ENCODE measurements around the gene NOL12.

NOL12 gene

DNA sequence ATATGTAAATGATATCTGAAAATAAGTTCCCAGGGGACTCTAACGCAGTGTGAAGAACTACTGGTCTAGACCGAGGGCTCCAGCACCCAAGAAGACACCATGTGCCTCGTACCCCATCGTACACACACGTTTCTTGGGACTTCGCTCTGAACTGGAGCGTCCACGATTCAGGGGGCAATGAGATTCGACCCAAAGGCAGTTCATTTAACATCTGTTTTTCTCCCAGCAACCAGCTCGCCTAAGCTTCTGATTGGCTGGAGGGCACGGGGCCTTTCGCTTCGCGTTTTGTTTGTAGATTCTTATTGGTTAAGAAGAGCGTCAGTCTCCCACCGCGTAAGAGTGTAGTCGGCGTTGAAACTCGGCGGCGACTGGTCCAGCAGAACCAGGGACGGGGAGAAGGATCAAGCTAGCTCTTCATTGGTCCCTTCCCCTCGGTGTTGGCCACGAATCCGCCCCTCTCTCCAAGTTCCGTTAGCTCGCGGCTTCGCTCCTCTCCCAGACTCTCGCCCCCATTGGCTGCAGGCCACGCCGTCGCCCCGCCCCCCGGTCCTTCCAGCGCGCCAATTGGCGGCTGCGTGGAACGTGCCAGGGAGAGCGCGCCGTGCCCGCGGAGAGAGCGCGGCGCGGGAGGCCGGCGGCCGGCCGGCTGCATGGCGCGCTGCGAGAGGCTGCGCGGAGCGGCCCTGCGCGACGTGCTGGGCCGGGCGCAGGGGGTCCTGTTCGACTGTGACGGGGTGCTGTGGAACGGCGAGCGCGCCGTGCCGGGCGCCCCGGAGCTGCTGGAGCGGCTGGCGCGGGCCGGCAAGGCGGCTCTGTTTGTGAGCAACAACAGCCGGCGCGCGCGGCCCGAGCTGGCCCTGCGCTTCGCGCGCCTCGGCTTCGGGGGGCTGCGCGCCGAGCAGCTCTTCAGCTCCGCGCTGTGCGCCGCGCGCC, 27.7 kb upstream of the NOL12 start, which contains the start of gene PDXP:
Gene PDXP, plus strand, starts transcription at position 591 of the 933 bp plus-strand sequence. Its CDS starts 60 bp downstream, at position 651.
- intact Hi-C loops (cut with DNase I): no loop called here
- DNase-seq: peak; percentile 94 to 100 (median 99)

DNA sequence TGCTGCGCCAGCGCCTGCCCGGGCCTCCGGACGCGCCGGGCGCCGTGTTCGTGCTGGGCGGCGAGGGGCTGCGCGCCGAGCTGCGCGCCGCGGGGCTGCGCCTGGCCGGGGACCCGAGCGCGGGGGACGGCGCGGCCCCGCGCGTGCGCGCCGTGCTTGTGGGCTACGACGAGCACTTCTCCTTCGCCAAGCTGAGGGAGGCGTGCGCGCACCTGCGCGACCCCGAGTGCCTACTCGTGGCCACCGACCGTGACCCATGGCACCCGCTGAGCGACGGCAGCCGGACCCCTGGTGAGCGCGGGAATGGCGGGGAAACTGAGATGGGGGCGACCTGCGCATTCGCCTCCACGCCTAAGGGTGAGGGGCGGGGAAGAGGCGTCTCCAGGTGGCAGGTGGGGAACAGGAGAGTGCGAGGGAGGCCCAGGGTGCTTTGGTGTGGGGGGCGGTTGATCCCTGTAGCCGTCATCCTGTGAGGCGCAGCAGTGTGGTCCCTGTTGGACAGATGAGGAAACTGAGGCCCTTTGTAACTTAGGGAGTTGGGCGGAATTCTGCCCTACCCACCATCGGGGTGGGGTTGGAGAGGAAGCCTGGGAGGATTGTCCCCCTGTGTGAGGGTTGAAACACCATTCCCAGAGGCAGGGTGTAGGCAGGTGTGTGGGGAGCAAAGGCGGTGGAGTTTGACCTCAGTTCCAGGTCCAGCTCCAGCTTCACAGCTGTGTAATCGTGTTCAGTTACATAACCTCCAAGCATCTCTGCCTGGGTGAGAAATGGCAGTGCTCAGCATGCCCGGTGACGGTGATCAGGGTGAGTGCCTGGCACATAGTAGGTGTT, 26.9 kb upstream of the NOL12 start:
- intact Hi-C loops (cut with DNase I): no loop called here
- DNase-seq: peak in 40 of 42 donors; percentile 28 to 78 (median 60)

DNA sequence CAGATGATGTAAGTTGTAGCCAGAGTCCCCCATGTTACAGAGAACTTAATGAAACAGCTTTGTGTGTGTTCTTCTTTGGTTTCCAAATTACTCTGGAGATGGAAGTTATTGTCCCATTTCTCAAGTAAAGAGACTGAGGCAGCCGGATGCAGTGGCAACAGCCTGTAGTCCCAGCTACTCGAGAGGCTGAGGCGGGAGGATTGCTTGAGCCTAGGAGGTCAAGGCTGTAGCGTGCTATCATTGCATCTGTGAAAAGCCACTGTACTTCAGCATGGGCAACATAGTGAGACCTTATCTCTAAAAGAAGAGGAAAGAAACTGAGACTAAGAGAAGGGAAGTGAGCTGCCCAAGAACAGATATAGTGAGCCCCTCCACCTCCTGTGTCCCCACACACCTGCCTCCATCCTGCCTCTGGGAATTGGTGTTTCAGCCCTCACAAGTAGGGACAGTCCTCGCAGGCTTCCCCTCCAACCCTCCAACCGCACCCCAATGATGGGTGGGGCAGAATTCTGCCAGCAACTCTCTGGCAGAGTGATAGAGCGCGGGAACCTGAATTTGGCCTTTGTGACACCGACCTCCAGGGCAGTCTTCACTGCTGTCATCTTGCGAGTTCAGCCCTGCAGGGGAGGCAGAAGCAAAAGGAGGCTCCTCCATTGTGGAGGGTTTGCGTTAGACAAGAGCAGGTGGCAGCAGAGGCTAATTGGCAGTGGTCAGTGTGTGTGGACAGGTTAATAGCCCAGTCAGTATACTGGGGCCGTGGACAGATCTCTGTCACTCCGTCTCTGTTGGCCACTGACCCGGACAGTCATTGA, 26.0 kb upstream of the NOL12 start:
- intact Hi-C loops (cut with DNase I): loop anchor here (10.0 kb wide), 1 partner anchor 145 kb away; the partner anchor contains the start of gene GCAT

DNA sequence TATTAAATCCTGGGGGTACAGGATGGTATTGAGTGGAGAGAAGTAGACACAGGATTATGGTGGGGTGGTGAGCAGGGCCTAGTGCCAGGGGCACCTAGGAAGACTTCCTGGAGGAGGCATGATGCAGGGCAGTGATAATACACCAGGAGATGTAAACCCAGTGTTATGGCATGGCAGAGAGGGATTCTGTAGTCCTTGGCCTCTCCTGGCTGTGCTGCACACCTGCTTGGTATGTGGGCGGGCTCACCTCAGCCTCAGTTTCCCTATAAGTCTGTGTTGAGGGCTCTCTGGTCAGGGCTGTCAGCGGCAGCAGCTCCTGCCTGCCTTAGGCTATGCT, 25.5 kb upstream of the NOL12 start:
- no peak for DNase-seq
- intact Hi-C loops (cut with DNase I): loop anchor here (10.0 kb wide), 1 partner anchor 144 kb away; the partner anchor contains the start of gene GCAT

More for the DNA sequence above, 26.0 kb upstream of the NOL12 start:
- DNase-seq: no peak

DNA sequence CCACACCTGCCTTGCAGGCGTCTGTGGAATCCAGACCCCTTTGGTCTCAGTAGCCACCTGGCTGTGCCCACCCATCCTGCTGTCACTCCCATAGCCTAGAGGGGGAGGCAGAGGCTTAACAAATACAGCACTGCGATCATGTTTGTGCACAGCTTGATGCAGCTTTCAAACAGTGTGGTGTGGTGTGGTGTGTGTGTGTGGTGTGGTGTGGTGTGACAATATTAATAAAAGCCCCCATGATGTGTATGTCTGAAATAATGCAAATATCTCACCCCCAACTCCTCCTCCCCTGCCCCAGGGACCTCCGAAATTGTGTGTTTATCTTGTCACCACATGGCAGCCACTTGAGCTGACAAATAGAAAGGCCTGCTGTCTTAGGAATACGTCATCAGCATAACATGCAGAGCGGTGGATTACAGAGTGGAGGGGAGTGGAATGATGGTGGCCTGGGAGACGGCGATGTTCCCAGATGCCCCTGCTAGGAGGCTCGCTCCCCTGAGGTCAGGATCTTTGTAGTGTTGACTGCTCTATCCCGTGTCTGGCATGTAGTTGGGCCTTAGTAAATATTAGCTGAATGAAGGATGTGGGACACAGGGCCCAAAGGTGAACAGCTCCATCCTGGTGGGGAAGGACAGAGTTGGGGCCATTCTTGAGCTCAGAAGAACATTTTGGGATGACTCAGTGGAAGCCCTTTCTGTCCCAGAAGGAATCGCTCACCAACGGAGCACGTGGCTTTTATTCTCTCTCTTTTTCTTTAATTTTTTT, 24.8 kb upstream of the NOL12 start:
- DNase-seq: peak in 26 of 42 donors; percentile 24 to 74 (median 48)
- intact Hi-C loops (cut with DNase I): loop anchor here (10.0 kb wide), 1 partner anchor 143 kb away; the partner anchor contains the start of gene GCAT

DNA sequence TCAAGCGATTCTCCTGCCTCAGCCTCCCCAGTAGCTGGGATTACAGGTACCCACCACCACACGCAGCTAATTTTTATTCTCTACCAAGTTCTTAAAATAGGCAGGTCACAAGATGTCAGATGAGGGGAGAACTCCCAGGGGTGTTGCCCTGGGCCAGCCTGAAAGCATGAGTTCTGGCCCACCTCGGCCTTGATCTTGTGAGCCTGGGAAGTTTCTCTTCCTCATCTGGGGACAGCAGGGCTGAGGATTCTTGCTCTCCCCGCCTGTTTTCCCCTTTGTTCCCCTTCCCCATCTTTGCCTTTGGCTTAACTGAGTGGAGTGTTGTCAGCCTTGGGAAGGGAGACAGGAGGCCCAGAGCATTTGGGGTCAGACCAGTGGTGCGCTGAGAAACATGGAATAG, 24.1 kb upstream of the NOL12 start:
- intact Hi-C loops (cut with DNase I): loop anchor here (10.0 kb wide), 1 partner anchor 143 kb away; the partner anchor contains the start of gene GCAT
- DNase-seq: peak in 2 of 42 donors; percentile 32 to 37

DNA sequence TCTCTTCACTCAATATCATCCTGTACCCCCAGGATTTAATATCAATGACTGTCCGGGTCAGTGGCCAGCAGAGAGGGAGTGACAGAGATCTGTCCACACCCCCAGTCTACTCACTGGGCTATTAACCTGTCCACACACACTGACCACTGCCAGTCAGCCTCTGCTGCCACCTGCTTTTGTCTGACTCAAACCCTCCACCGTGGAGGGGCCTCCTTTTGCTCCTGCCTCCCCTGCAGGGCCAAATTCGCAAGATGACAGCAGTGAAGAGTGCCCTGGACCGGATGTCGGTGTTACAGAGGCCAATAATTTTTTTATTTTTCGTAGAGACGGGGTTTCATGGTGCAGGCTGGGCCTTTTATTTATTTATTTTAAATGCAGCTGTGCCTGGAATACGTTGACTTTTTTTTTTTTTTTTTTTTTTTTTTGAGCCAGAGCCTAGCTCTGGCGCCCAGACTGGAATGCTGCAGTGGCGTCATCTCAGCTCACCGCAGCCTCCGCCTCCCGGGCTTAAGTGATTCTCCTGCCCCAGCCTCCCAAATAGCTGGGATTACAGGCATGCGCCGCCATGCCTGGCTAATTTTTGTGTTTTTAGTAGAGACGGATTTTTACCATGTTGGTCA, 22.5 kb upstream of the NOL12 start:
- intact Hi-C loops (cut with DNase I): loop anchor here (10.0 kb wide), 1 partner anchor 141 kb away; the partner anchor contains the start of gene GCAT
- no peak for DNase-seq

DNA sequence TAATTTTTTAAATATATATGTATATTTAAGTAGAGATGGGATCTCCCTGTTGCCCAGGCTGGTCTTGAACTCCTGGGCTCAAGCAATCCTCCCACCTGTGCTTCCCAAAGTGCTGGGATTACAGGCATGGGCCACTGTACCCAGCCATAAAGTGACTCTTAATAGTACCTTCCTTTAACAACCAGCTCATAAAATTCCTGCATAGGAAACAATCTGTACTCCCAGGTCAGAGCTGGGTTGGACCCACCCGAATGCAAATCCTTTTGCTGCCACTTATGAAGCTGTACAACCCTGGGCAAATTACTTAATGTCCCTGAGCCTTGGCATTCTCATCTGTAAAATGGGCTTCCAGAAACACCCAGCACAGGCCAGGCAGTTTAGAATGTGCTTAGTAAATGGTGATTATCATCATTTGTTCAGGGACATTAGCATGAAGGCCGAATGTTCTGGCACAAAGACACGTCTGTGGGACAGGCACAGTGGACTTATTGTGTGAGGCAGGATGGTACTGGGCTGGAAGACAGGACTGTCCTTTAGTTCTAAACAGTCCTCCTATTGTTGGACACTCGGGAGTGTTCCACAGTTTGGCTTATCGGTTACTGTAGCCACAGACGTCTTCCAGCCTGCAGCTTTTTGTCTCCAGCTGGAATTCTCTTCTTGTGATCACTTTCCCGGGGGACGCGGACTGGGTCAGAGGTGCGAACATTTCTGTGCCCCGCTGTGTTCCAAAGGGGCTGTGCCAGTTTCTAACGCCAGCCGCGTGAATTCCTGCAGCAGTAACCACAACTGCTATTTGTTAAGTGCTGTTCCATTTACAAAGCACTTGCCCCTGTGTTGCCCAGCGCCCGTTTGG, 21.7 kb upstream of the NOL12 start:
- intact Hi-C loops (cut with DNase I): loop anchor here (10.0 kb wide), 1 partner anchor 140 kb away; the partner anchor contains the start of gene GCAT
- DNase-seq: peak in 41 of 42 donors; percentile 50 to 92 (median 81)

DNA sequence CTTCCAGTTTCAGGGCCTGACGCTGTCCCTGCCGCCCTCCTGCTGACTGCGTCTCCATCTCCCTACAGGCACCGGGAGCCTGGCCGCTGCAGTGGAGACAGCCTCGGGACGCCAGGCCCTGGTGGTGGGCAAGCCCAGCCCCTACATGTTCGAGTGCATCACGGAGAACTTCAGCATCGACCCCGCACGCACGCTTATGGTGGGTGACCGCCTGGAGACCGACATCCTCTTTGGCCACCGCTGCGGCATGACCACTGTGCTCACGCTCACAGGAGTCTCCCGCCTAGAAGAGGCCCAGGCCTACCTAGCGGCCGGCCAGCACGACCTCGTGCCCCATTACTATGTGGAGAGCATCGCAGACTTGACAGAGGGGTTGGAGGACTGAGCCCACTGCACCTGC, 20.7 kb upstream of the NOL12 start:
- intact Hi-C loops (cut with DNase I): loop anchor here (10.0 kb wide), 1 partner anchor 139 kb away; the partner anchor contains the start of gene GCAT
- no peak for DNase-seq

DNA sequence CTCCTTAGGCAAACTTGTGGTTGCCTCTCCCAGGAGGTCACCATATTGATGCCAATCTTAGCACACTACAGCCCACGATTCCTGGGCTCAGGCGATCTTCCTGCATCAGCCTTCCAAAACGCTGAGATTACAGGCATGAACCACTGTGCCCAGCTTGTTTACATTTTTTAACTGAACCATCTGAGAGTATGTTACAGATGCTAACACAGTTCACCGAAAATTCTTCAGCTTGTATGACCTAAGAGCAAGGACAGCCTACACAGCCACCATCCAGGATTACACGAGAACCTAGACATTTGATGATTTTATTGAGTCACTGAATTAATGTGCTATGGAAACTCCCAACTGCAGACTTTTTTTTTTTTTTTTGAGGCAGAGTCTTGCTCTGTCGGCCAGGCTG, 16.6 kb upstream of the NOL12 start:
- DNase-seq: peak in 2 of 42 donors; percentile 31 to 57
- intact Hi-C loops (cut with DNase I): loop anchor here (10.0 kb wide), 1 partner anchor 135 kb away; the partner anchor contains the start of gene GCAT

DNA sequence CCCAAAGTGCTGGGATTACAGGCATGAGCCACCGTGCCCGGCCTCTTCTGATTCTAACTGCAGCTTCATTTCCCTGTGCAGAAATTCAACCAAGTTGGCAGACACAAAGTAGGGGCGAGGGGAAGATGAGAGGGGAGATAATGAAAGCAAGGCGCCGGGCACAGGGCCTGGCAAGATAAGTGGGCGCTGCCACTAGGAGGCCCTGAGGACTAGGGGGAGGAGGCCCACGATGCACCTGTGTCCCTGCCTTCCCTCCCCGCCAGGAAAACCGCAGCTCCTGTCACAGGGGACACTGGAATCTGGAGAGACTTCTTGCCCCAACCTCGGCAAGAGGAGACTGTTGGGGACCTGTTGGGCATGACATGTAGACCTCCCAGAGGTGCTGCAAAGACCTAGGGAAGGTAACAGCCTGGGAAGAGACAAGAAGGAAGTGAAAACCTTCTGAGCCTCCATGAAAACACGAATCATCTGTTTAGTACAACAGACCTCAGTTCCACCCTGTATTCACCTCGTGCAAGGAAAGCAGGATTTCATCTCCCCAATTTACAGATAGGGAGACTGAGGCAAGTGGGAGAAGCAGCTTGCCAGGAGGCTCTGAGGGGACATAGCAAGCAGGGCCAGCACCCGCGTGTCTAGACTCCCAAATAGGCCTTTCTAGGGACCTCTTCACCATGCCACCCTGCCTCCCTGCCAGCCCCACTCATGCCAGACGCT, 13.8 kb upstream of the NOL12 start:
- DNase-seq: no peak
- intact Hi-C loops (cut with DNase I): no loop called here

DNA sequence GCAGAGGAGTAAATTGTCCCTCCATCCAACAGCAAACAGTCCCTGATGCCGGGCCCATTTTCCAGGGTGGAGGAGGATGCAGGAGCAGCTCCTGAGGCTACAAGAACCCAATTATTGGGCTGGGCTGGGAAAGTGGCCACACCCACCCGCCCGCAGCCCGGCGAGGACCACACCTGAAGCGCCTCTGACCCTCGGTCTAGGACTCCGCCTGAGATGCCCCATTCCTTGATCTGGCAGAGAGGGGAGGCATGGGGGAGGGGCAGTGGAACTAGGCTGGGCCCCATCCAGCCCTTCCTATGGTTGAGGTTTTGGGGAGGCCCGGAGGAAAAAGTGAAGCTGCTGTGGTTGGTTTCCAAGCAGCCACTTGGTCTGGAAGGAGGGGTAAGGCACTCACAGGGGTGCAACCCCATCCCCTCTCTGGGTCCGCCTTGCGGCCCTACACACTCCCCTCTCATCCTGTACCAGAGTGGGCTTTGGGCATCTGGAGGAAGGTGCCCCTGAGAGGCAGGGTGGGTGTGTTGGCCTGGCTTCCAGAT, 13.2 kb upstream of the NOL12 start:
- no peak for DNase-seq
- intact Hi-C loops (cut with DNase I): no loop called here

DNA sequence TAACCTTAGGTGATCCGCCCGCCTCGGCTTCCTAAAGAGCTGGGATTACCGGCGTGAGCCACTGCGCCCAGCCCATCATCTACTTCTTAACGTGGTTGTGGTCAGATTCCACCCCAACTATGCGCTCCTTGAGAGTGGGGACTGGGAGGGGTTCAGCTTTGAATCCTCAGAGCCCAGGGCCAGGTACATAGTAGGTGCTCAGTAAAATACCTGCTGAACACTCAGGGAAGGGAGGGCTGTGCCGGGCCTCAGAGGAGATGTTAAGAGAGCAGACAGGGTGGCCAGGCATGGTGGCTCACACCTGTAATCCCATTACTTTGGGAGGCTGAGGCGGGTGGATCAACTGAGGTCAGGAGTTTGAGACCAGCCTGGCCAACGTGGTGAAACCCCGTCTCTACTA, 11.9 kb upstream of the NOL12 start:
- DNase-seq: no peak
- intact Hi-C loops (cut with DNase I): no loop called here

DNA sequence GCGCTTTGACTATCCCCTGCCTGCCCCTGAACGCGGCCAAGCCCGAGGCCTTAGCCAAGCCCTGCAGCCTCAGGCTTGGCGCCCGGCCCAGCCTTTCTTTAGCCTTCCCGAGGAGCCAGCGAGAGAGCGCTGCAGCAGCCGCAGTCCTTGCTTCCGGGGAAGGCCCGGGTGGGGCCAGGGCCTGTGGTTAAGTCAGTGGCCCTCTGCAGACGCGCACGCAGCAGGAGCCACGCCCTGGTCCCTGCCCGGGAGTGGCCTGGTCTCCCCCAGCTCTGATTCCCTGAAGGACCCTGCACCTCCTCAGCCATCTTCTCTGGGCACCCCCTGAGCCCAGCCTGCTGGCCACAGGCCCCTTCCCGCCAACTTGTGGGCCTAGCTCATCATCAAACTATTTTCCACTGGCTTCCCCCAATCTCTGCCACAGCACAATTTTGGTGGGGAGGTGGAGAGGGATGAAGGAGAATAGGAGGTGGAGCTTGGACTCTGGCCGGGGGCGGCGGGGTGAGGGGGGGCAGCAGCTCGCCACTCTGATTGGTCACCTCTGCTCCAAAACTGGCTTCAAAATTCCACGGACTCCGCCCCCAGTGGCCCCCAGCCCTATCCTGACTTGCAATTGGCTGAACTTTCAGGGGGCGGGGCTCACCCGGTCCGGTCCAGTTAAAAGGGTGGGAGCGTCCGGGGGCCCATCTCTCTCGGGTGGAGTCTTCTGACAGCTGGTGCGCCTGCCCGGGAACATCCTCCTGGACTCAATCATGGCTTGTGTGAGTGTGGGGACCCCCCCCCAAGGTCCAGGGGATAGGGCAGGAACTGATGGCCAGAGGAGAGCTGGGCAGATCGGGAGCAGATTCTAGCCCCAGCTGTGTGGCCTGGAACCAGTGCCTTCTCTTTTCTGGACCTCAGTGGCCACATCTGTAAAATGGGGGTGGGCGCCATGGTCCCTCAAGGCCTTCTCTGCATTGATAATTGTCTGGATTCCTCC, 10.9 kb upstream of the NOL12 start, which contains the start of gene LGALS1:
Gene LGALS1, plus strand, starts transcription at position 686 of the 979 bp plus-strand sequence. Its CDS starts 67 bp downstream, at position 753.
- intact Hi-C loops (cut with DNase I): no loop called here
- DNase-seq: peak; percentile 68 to 92 (median 82)
